Metanephros (tissue), 2 donors: Measurements from ENCODE around the gene EGFL8. TPM values are rescaled to one million over a fixed set of nuclear protein-coding genes. Genes with fewer than 3 reads are reported as not detected.

Source experiments
- small RNA-seq: library from RNA; depleted of rRNA; stranded (forward); fragments of <200 nt; gene quantifications from one replicate; pipeline ENCODE3, GENCODE V24; 2014; ENCODE audit warnings: low replicate concordance
- total RNA-seq: library from RNA; depleted of rRNA; stranded (reverse); fragments of >200 nt; gene quantifications from one replicate; pipeline ENCODE4 v1.2.3, GENCODE V29; 2014

The EGFL8 gene
- total RNA-seq = 14.0 TPM

GRCh38 chr6:32164295-32164694, at the start of gene EGFL8:
EGFL8 (plus strand) TSS chr6:32164595; CDS start chr6:32166166, 1,571 bp downstream.

DNA sequence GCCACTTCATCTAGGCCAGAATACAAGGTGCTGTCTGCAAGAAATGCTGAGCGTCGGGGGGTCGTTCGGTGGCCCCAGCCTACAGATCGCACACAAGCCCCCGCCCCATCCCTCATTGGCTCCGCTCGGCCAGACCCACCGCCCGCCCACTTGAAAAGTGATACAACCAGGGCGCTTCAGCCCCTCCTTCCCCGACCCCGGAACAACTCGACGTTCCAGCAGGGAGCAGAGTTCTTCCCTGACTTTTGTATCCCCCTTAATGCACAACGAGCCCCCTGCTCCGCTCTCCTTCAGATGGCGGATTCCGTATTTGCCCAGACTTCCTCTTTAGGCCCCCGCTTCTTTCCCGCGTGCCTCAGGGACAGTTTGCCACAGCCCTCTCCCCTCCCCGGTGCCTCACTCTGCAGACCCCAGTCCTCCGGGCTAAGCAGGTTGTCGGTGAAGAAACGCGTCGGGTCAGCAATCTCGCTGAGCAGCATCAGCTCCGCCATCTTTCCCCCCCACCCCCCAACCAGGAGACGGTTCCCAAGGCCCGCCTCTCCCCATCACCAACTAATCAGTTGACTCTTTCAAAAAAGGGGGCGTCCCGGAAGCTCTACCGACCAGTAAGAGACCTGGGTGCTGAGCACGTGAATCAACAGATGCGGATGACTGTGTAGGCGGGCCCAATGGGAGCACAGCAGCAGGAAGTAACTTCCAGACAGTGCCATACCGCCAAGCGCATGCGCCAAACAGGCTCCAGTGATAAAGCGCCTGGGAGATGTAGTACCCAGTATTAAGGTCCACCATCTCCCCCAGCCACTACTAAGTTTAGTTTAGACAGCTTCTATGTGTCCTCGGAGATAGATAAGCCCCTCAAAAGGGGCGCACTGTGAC, 36.4 kb upstream of the EGFL8 start, which contains the start of gene ATF6B:
ATF6B (minus strand) TSS at position 530 of the 876 bp plus-strand sequence; CDS start at position 491, 39 bp downstream.

GRCh38 chr6:32151863-32152768, 12.3 kb upstream of the EGFL8 start, which contains the start of gene PRRT1:
PRRT1 (minus strand) TSS chr6:32151939; CDS start chr6:32151827, 112 bp downstream.

DNA sequence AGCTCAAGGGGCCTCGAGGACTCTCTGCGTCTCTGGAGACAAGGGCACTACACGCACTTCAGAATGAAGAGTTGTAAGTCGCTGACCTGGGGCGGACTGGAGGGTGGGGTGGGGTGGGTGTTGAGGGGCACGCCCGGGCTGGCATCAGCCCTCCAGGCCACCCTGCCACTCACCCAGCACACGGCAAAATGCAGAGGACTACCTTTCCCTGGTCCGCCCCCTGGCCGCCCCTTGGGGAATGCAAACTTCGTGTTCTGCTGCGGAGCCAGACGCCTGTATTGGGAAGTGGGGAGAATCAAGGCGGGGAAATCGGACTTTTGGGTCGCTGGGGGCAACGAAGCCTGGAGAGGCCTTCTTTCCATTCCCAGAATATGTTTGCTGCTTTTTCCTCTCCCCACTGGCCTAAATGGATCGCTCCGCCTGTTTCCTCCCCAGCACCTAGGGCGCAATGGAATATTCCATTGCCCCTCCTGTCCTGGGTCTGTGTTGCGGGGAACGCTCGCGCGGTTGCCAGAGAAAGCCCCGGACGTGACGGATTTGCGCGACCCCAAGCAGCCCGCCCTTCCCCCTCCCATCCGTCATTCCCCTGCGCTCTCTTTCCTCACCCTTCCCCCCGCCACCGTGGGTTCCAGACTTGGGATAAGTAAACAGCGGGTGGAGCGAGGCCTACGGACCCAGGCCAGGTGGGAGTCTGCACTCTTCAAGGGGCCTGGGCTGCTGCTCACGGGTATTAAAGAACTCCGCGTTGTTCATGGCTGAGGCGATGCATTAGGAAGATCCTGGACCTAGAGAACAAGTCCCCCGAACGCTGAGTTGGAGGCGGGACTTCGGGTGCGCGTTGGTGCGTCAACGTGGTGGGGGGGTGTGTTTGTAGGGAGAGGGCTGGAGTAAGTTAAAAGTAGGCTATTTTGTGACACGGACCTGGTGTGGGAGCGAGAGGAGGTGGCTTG, 10.6 kb upstream of the EGFL8 start, which contains the start of gene PPT2:
PPT2 (plus strand) TSS at position 578 of the 950 bp plus-strand sequence. CDS start 454 bp downstream, outside the sequence.

DNA sequence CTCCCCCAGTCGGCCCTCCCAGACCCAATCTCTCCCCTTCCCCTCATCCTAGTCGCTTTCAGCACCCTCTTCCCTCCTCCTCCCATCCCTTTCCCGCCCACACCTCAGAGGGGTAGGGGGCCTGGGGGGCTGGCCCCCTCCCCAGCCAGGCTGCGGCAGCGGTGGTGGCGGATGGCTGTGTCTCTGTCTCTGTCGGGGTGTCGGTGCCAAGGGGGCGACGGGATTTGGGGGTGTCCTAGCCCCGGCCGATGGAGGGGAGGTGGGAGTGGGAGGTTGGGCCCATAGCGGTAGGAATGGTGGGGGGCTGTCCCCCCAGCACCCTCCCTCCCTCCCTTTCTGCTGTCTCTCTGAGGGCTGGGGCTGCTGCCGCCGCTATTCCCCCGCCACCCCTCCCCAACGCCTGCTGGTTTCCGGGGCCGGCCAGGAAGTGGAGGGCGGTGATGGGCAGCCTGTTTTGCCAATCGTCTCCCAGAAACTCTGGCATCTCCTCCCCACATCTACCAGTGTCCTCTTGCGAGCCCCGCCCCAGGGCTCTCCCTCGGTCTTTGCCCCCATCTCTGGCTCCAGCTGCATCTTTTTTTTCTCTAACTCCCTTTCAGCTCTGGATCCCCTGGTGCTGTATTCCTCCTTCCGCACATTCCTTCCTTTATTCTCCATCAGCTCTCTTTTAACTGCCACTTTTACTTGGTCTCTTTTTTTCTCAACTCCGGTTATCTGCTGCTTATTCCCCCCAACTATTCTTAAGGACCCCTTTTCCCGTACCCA, 11.5 kb downstream of the EGFL8 start, which contains the start of gene AGPAT1:
AGPAT1 (minus strand) TSS at position 374 of the 765 bp plus-strand sequence. CDS start 4,588 bp downstream, outside the sequence.

DNA sequence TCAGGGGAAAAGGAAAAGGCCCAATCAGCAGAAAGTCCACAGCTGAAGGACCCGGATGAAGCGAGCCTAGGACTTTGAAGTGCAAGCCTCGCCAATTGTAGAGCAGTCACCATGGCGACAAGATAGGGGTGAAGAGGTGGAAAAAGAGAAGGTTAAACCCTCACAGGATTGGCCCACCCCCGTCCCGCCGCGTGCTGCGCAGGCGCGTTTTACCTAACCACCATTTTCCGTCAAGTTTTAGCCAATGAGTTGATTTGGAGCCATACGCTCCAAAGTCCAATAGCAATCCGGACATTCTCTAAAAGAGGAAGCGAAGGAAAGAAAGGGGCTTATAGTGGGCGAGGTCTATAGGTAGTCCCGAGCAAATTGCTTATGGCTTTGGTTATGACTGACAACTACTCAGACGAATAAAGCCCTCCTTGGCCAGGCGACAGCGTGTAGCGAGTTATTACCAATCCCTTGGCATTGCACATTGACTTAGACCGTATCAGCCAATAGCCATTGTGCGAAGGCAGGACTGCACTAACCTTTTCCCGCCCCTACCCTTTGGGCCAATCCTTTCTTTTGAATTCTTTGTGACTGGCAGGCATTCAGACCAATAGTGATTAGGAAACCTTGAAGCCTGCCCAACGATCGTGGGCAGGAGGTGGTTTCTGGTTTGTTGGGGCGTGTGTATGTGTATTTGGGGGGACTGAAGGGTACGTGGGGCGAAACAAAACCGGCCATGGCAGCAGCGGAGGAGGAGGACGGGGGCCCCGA, 13.6 kb downstream of the EGFL8 start, which contains the start of gene RNF5:
RNF5 (plus strand) TSS at position 618 of the 759 bp plus-strand sequence; CDS start at position 725, 107 bp downstream.

DNA sequence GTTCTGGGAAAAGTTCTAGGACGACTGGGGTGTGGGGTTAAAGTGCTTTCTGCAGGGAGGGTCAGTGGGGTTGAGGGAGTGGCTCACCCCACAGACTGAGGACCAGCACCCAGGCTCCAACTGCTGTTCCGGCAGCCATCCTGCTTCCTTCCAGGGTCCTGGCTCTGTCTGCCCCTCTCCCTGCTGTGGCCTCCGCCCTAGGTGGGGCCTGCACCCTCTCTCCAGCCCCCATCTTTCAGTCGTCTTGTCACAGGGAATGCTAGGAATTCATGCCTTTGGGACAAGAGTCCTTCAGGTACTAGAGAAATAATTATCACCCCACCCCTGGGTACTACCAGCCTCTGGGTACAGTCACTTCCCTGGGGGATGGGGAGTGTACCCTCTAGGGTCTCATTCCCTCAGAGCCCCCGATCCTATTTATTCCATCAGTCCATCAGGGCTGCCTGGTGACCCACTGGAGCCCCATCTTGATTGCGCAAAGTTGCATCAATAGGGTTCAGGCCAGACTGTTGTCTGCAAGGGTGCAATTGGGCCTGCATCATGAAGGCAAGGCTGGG, 19.8 kb downstream of the EGFL8 start, which contains the start of gene AGER:
AGER (minus strand) TSS at position 170 of the 557 bp plus-strand sequence; CDS start at position 139, 31 bp downstream.

GRCh38 chr6:32190054-32190851, 25.9 kb downstream of the EGFL8 start, which contains the start of gene PBX2:
PBX2 (minus strand) TSS chr6:32190202; CDS start chr6:32189915, 287 bp downstream.

DNA sequence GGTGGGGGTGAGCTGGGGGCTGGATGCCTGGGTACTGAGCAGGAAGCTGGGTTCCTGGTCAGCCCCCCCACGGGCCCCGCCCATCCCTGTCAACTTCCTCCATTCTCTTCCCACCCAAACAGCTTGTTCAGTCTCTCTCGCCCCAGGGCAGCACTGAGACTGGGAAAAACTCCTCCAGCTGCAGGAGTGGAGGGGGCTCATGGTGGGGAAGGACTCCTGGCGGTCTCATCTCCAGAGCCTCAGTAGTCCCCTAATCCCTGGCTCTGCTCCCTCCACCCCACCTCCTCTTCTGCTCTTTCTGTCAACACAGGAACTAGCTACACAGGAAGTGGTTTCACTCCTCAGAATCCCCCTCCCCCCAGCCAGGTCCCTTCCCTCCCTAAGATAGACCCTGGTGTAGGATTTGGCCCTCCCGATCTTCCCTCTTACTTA, 28.2 kb downstream of the EGFL8 start, which contains the start of gene GPSM3:
GPSM3 (minus strand) TSS at position 36 of the 432 bp plus-strand sequence. CDS start 130 bp downstream, outside the sequence.

Small RNAs within 50 kb of the gene (small RNA-seq; reads per million reads assigned to genes)
- not detected for gene AL662884.1
- not detected for gene MIR6833

Other genes with a start within 250 kb of the EGFL8 start
- 7.1 TPM for gene C2, start 236.9 kb upstream of the EGFL8 start, total RNA-seq
- gene CFB, start 218.5 kb upstream of the EGFL8 start, total RNA-seq = 9.9 TPM
- gene NELFE, start 205.6 kb upstream of the EGFL8 start, total RNA-seq = 50.0 TPM
- 53.5 TPM for gene SKIC2, start 205.4 kb upstream of the EGFL8 start, total RNA-seq
- 20.1 TPM for gene DXO, start 192.5 kb upstream of the EGFL8 start, total RNA-seq
- 48.4 TPM for gene C4A, start 182.5 kb upstream of the EGFL8 start, total RNA-seq
- gene C4B, start 149.8 kb upstream of the EGFL8 start, total RNA-seq = 45.4 TPM
- gene CYP21A2, start 126.2 kb upstream of the EGFL8 start, total RNA-seq = 0.64 TPM
- gene TNXB, start 55.3 kb upstream of the EGFL8 start, total RNA-seq = 52.8 TPM
- gene ATF6B, start 36.3 kb upstream of the EGFL8 start, total RNA-seq = 49.8 TPM
- 4.4 TPM for gene FKBPL, start 34.3 kb upstream of the EGFL8 start, total RNA-seq
- gene PRRT1, start 12.7 kb upstream of the EGFL8 start, total RNA-seq = 1.9 TPM
- gene PPT2, start 10.5 kb upstream of the EGFL8 start, total RNA-seq = 39.3 TPM
- gene AGPAT1, start 11.5 kb downstream of the EGFL8 start, total RNA-seq = 29.7 TPM
- 65.9 TPM for gene RNF5, start 13.8 kb downstream of the EGFL8 start, total RNA-seq
- gene AGER, start 19.7 kb downstream of the EGFL8 start, total RNA-seq = 6.0 TPM
- gene PBX2, start 25.6 kb downstream of the EGFL8 start, total RNA-seq = 86.2 TPM
- 7.8 TPM for gene GPSM3, start 28.0 kb downstream of the EGFL8 start, total RNA-seq
- gene NOTCH4, start 59.5 kb downstream of the EGFL8 start, total RNA-seq = 22.2 TPM
- gene TSBP1, start 207.3 kb downstream of the EGFL8 start, total RNA-seq = not detected
- gene BTNL2, start 242.6 kb downstream of the EGFL8 start, total RNA-seq = not detected